Erythroblast (primary cell): ENCODE data around the gene ZCCHC7.

Experiments used
- GATA1 ChIP-seq: IDR thresholded peaks from 2 replicates; pipeline ENCODE4 v1.6.1; 2011; ENCODE audit warnings: low read depth, mild to moderate bottlenecking, control low read depth, low read length, moderate library complexity
- POLR2A ChIP-seq: IDR thresholded peaks from 2 replicates; pipeline ENCODE4 v1.6.1; 2011; ENCODE audit warnings: mild to moderate bottlenecking, low read length

DNA sequence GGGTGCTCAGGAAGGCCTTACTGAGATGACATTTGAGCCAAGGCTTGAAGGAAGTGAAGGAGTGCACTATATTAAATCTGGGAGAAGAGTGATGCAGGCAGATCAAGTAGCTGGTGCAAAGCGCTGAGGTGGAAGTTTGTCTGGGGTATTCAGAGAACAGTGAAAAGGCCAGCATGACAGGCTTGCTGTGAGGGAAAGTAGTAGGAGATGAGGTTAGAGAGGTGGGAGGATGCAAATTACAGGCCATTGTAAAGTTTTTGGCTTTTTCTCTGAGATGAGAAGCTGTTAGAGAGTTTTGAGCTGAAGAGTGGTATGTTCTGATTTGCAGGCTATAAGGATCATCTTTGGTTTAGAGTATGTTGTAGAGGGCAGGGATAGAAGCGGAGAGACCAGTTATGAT lies 221.3 kb downstream of the ZCCHC7 start:
- TF ChIP-seq POLR2A (no peak), GATA1 (no peak)
